Fibroblast of lung (primary cell): ENCODE data around the gene CHD5. TPM values are rescaled to one million over a fixed set of nuclear protein-coding genes. Genes with fewer than 3 reads are reported as not detected.

Experiments
- DNase-seq, 2 donors: peaks; one replicate each; pipeline versions ENCODE4 v3.0.0 to v3.0.0-alpha.2; 2010; ENCODE audit warnings: low read depth in 2 of 2
- H2AFZ ChIP-seq: 2 replicates; pipeline ENCODE4 v1.5.1; 2012; ENCODE audit warnings: low read length, control low read depth, inconsistent platforms
- H3K27ac ChIP-seq: 2 replicates; pipeline ENCODE4 v1.5.1; 2011; ENCODE audit warnings: low read length, control low read depth; ENCODE audit not compliant: insufficient read depth
- H3K27me3 ChIP-seq: 2 replicates; pipeline ENCODE4 v1.5.1; 2011; ENCODE audit warnings: mild to moderate bottlenecking, low read length; ENCODE audit not compliant: control insufficient read depth, insufficient read depth
- H3K36me3 ChIP-seq: 2 replicates; pipeline ENCODE4 v1.5.1; 2011; ENCODE audit warnings: low read length; ENCODE audit not compliant: control insufficient read depth, insufficient read depth
- H3K4me1 ChIP-seq: 2 replicates; pipeline ENCODE4 v1.5.1; 2011; ENCODE audit warnings: low read length; ENCODE audit not compliant: control insufficient read depth, insufficient read depth; ENCODE audit errors: extremely low read depth
- H3K4me2 ChIP-seq: 2 replicates; pipeline ENCODE4 v1.5.1; 2011; ENCODE audit warnings: low read length, control low read depth; ENCODE audit not compliant: insufficient read depth; ENCODE audit errors: extremely low read depth
- H3K4me3 ChIP-seq, 4 experiments: fragments of 200-600 bp in 1 of 4; sonication (generic) in 1 of 4; replicated peaks in 1 of 4; 2 replicates each; pipeline ENCODE4 v1.5.1; 2011 to 2016; ENCODE audit warnings: low read length in 4 of 4, low read depth in 3 of 4, mild to moderate bottlenecking in 3 of 4, control low read depth in 2 of 4, inconsistent platforms in 1 of 4, mixed read lengths in 1 of 4; ENCODE audit not compliant: insufficient read depth in 1 of 4; ENCODE audit errors: control extremely low read depth in 1 of 4
- H3K79me2 ChIP-seq: 2 replicates; pipeline ENCODE4 v1.5.1; 2012; ENCODE audit warnings: mild to moderate bottlenecking, low read length, inconsistent platforms; ENCODE audit not compliant: control insufficient read depth, insufficient read depth
- H3K9ac ChIP-seq: 2 replicates; pipeline ENCODE4 v1.5.1; 2011; ENCODE audit warnings: mild to moderate bottlenecking, low read length, control low read depth; ENCODE audit not compliant: insufficient read depth
- H3K9me3 ChIP-seq: 2 replicates; pipeline ENCODE4 v1.5.1; 2012; ENCODE audit warnings: low read depth, low read length; ENCODE audit not compliant: control insufficient read depth, insufficient read depth
- H4K20me1 ChIP-seq: 2 replicates; pipeline ENCODE4 v1.5.1; 2011; ENCODE audit warnings: low read length; ENCODE audit not compliant: control insufficient read depth, insufficient read depth; ENCODE audit errors: extremely low read depth
- EZH2 ChIP-seq: IDR thresholded peaks from 2 replicates; pipeline ENCODE4 v1.5.1; 2012; ENCODE audit warnings: low read length, control low read depth, mild to moderate bottlenecking; ENCODE audit errors: missing control alignments
- polyA plus RNA-seq, 2 donors: library from polyadenylated mRNA; depleted of rRNA in 1 of 2; stranded (reverse) in 1 of 2; unstranded in 1 of 2; fragments of >200 nt; gene quantifications; 2 replicates each; pipeline ENCODE4 v1.2.1, GENCODE V29; 2011 to 2012; ENCODE audit warnings: missing spikeins in 1 of 2
- total RNA-seq: library from RNA; depleted of rRNA; stranded (reverse); fragments of >200 nt; gene quantifications from 2 replicates; pipeline ENCODE4 v1.2.1, GENCODE V29; 2014
- TF ChIP-seq, protein P1 (sequence below), 2 donors: IDR thresholded peaks in 1 of 2; conservative IDR thresholded peaks in 1 of 2; 1 replicate in 1 of 2; 2 replicates in 1 of 2; pipeline ENCODE4 v1.5.1; 2011 to 2012; ENCODE audit warnings: low read length in 2 of 2, control low read depth in 1 of 2, inconsistent platforms in 1 of 2, low read depth in 1 of 2, mild to moderate bottlenecking in 1 of 2

Gene CHD5
- total and polyA plus RNA-seq, 2 donors (not counting 1 experiment from before 2014, with no cell fraction given) = under 0.01 to 0.01 TPM

DNA sequence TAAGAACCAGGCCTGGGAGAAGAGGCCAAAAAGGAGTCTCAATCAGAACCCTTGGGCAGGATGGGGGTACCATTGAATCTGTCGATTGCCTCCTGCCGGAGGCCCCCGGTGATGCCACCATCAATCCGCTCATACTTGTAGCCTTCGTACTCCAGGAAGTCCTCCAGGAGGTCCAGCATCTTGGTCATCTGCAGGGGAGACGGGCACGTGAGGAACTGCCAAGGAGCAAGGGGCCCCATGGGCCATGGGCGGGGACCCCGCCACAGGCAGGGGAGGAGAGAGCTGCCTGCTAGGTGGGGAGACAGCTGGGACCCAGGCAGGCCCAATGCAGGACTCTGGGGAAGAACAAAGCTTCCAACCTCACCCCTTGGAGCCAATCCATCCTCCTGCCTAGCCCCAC, 48.6 kb downstream of the CHD5 start:
- Histone ChIP-seq H3K4me3 (no peak overlapping the region), H3K4me2 (no peak overlapping the region), H3K27ac (no peak overlapping the region), H3K36me3 (no peaks in the 10 kb centered on the region), H3K9me3 (no peaks in the 10 kb centered on the region), H3K79me2 (no peaks in the 10 kb centered on the region), H3K27me3 (no peaks in the 10 kb centered on the region), H4K20me1 (no peaks in the 10 kb centered on the region), H3K9ac (no peak overlapping the region), H2AFZ (no peak overlapping the region), H3K4me1 (no peaks in the 10 kb centered on the region)
- TF ChIP-seq, protein P1, sequence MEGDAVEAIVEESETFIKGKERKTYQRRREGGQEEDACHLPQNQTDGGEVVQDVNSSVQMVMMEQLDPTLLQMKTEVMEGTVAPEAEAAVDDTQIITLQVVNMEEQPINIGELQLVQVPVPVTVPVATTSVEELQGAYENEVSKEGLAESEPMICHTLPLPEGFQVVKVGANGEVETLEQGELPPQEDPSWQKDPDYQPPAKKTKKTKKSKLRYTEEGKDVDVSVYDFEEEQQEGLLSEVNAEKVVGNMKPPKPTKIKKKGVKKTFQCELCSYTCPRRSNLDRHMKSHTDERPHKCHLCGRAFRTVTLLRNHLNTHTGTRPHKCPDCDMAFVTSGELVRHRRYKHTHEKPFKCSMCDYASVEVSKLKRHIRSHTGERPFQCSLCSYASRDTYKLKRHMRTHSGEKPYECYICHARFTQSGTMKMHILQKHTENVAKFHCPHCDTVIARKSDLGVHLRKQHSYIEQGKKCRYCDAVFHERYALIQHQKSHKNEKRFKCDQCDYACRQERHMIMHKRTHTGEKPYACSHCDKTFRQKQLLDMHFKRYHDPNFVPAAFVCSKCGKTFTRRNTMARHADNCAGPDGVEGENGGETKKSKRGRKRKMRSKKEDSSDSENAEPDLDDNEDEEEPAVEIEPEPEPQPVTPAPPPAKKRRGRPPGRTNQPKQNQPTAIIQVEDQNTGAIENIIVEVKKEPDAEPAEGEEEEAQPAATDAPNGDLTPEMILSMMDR (conservative IDR thresholded peaks at IDR 0.05 in 1 of 2, IDR thresholded peaks at IDR 0.05 in 1 of 2; ENCODE audit: low read depth in 1 of 2, low read length in 2 of 2) = no peak
- TF ChIP-seq EZH2 = no peak
- no peak for DNase-seq

- TF ChIP-seq, protein P1 (conservative IDR thresholded peaks at IDR 0.05 in 1 of 2, IDR thresholded peaks at IDR 0.05 in 1 of 2; ENCODE audit: low read depth in 1 of 2, low read length in 2 of 2) = no peak
- TF ChIP-seq EZH2 = no peak
- Histone ChIP-seq H3K36me3 (no peaks in the 10 kb centered on the region), H3K79me2 (no peaks in the 10 kb centered on the region)
Observed at GRCh38 chr1:6130596-6130995, 49.5 kb downstream of the CHD5 start.

DNA sequence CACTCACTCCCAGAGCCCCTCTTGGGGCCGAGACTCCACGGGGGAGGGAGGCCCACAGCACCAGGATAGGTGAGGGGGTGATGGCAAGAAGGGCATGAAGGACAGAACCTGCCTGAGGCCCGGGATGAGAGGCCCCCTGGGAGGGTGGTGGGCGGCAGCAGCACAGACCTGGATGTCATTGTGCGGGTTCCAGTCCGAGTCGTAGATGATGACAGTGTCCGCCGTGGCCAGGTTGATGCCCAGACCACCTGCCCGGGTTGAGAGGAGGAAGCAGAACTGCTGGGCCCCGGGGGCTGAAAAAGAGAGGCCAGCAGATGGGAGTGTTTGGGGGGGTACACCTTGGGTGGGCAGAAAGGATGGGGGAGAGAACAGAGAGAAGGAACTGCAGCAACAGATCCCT, 50.1 kb downstream of the CHD5 start:
- Histone ChIP-seq H3K4me2 (no peak overlapping the region), H3K9ac (no peak overlapping the region), H3K27ac (no peak overlapping the region), H4K20me1 (no peaks in the 10 kb centered on the region), H3K36me3 (no peaks in the 10 kb centered on the region), H3K9me3 (no peaks in the 10 kb centered on the region), H3K27me3 (no peaks in the 10 kb centered on the region), H3K79me2 (no peaks in the 10 kb centered on the region), H2AFZ (no peak overlapping the region), H3K4me3 (no peak overlapping the region), H3K4me1 (no peaks in the 10 kb centered on the region)
- no peak for TF ChIP-seq EZH2
- TF ChIP-seq, protein P1 (conservative IDR thresholded peaks at IDR 0.05 in 1 of 2, IDR thresholded peaks at IDR 0.05 in 1 of 2; ENCODE audit: low read depth in 1 of 2, low read length in 2 of 2) = no peak
- DNase-seq = no peak

More at GRCh38 chr1:6130596-6130995, 49.5 kb downstream of the CHD5 start:
- Histone ChIP-seq H3K9ac (no peak overlapping the region), H3K4me1 (no peaks in the 10 kb centered on the region), H3K27me3 (no peaks in the 10 kb centered on the region), H4K20me1 (no peaks in the 10 kb centered on the region), H3K27ac (no peak overlapping the region), H3K9me3 (no peaks in the 10 kb centered on the region), H2AFZ (no peak overlapping the region), H3K4me3 (no peak overlapping the region), H3K4me2 (no peak overlapping the region)
- DNase-seq = no peak
